Measurements from ENCODE around the gene SPAG5.

GRCh38 chr17:28613931-28614381, 15.1 kb upstream of the SPAG5 start, which contains the start of gene RSKR:
- TF ChIP-seq, protein P1, sequence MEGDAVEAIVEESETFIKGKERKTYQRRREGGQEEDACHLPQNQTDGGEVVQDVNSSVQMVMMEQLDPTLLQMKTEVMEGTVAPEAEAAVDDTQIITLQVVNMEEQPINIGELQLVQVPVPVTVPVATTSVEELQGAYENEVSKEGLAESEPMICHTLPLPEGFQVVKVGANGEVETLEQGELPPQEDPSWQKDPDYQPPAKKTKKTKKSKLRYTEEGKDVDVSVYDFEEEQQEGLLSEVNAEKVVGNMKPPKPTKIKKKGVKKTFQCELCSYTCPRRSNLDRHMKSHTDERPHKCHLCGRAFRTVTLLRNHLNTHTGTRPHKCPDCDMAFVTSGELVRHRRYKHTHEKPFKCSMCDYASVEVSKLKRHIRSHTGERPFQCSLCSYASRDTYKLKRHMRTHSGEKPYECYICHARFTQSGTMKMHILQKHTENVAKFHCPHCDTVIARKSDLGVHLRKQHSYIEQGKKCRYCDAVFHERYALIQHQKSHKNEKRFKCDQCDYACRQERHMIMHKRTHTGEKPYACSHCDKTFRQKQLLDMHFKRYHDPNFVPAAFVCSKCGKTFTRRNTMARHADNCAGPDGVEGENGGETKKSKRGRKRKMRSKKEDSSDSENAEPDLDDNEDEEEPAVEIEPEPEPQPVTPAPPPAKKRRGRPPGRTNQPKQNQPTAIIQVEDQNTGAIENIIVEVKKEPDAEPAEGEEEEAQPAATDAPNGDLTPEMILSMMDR (conservative IDR thresholded peaks at IDR 0.05), result no peak
- TF ChIP-seq ZFX (IDR thresholded peaks at IDR 0.05), result no peak
